Measurements from ENCODE around the gene ANKS1A.

DNA sequence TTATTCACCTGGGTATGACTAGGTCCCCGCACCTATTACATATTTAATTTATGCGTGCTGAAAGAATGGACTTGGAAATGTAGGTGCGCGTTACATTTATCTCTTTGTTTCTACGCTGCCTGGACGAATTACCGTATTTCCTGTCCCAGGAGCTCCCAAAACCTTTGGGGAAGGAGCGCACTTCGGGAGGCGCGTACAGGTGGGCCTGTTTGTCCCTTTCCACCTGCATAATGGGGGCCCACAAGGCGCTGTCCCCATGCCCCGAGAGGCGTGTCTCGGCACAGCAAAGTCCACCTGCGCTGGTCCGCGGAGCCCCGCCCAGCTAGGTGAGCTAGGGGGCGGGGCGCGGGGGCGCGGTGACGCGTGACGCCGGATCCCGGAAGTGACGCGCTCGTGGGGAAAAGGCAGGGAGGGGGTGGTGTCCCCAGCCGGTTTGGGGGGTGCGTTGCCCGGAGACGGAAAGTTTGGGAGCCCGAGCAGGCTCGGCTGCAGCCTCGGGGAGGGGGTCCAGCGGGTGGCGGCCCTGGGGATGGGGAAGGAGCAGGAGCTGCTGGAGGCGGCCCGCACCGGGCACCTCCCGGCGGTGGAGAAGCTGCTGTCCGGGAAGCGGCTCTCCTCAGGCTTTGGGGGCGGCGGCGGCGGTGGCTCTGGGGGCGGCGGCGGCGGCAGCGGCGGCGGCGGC, at the start of gene ANKS1A:
- TF ChIP-seq, protein P1, sequence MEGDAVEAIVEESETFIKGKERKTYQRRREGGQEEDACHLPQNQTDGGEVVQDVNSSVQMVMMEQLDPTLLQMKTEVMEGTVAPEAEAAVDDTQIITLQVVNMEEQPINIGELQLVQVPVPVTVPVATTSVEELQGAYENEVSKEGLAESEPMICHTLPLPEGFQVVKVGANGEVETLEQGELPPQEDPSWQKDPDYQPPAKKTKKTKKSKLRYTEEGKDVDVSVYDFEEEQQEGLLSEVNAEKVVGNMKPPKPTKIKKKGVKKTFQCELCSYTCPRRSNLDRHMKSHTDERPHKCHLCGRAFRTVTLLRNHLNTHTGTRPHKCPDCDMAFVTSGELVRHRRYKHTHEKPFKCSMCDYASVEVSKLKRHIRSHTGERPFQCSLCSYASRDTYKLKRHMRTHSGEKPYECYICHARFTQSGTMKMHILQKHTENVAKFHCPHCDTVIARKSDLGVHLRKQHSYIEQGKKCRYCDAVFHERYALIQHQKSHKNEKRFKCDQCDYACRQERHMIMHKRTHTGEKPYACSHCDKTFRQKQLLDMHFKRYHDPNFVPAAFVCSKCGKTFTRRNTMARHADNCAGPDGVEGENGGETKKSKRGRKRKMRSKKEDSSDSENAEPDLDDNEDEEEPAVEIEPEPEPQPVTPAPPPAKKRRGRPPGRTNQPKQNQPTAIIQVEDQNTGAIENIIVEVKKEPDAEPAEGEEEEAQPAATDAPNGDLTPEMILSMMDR (IDR thresholded peaks at IDR 0.05; ENCODE audit: poor library complexity) = no peak
- TF ChIP-seq EZH2phosphoT487 (IDR thresholded peaks at IDR 0.05; ENCODE audit: low read depth, severe bottlenecking, unreplicated experiment) = no peak

All from hepatocyte (in vitro differentiated cells).